Measurements from ENCODE around the gene EXOC6B. TPM values are rescaled to one million over a fixed set of nuclear protein-coding genes. Genes with fewer than 3 reads are reported as not detected.

The EXOC6B gene
- total RNA-seq, 4 donors from 2014 or later, result 21.0 to 57.7 (median 36.1) TPM

DNA sequence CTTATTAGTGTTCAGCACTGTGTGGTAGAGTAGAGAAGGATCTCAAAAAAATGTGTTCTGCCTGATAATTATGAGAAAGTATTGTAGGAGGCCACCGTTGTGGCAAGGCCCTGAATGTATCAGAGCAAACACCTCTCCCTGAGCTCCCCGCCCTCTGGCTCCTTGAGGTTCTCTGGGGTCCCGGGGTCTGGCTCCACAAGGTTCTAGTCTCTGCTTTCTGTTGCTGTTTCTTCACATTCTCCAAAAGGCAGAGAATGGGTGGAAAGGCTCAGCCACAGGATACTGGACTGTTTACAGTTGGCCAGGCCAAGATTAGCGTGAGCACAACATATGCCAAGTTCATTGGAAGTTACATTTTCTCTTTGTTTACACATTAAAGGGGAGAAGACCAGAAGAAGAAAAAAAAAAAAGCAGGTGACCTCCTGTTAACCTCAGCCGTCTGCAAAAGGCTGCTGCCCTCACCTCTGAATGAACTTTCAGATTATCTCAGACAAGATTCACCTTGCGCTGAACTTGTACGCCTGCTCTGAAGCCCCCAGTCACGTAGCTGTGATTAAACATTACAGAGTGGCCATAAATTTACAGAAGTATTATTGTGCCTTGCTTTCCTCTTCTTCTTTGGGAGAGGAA lies 621.6 kb downstream of the EXOC6B start:
- Histone ChIP-seq H3K27me3 (no peaks in the 10 kb centered on the region), H3K27ac (peak overlapping the region in 2 of 4 donors; percentile 7 to 70), H3K4me1 (peaks cover 0 to 35% (median 13%) of the 10 kb centered on the region in 3 donors), H3K4me3 (no peak overlapping the region), H3K36me3 (no peaks in the 10 kb centered on the region), H3K9me3 (no peaks in the 10 kb centered on the region)
- intact Hi-C loops (cut with DNase I), result no loop called here
- WGBS, 2 donors, result 31 to 51% methylated on average over 6 to 8 of the region's 8 CpGs
- TF ChIP-seq, protein P1, sequence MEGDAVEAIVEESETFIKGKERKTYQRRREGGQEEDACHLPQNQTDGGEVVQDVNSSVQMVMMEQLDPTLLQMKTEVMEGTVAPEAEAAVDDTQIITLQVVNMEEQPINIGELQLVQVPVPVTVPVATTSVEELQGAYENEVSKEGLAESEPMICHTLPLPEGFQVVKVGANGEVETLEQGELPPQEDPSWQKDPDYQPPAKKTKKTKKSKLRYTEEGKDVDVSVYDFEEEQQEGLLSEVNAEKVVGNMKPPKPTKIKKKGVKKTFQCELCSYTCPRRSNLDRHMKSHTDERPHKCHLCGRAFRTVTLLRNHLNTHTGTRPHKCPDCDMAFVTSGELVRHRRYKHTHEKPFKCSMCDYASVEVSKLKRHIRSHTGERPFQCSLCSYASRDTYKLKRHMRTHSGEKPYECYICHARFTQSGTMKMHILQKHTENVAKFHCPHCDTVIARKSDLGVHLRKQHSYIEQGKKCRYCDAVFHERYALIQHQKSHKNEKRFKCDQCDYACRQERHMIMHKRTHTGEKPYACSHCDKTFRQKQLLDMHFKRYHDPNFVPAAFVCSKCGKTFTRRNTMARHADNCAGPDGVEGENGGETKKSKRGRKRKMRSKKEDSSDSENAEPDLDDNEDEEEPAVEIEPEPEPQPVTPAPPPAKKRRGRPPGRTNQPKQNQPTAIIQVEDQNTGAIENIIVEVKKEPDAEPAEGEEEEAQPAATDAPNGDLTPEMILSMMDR (IDR thresholded peaks at IDR 0.05), result no peak
- no peak for TF ChIP-seq POLR2A (IDR thresholded peaks at IDR 0.05)
- DNase-seq, result no peak

DNA sequence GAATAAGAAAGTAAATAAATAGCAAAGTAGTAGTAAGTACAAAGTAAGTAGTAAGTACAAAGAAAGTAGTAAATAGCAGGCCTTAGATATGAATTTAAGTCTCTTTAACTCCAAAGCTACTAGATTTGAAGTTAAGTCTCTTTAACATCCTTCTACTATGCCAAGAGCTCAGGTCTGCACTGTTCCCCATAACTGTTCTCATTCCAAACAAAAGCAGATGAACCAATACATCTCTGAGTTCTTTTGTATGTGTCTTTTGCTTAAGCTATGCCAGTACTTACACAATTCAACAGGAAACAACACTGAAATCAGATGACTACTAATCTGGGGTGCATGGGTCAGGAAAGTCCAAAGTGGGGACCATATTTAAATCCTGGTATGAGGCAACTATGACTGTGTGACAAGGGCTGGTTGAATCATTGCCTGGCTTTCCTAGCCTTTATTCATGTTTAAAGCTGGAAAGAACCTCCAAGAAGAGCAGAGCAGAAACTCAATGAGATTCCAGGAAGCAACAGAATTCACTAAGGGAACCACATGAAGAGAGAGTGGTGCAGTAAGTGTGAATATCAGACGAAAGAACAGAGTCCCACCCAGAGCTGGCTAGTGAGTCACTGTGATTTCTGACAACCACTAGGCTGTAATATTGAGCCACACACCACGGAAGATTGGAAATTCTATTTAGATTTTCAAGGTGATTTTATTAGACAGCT lies 627.1 kb downstream of the EXOC6B start:
- Histone ChIP-seq H3K4me3 (no peak overlapping the region), H3K9me3 (no peaks in the 10 kb centered on the region), H3K27ac (peak overlapping the region in 3 of 4 donors; percentile 14 to 72 (median 24)), H3K4me1 (peaks cover 0 to 29% (median under 1%) of the 10 kb centered on the region in 3 donors), H3K36me3 (no peaks in the 10 kb centered on the region), H3K27me3 (no peaks in the 10 kb centered on the region)
- intact Hi-C loops (cut with DNase I), result no loop called here
- TF ChIP-seq POLR2A (IDR thresholded peaks at IDR 0.05), result no peak
- TF ChIP-seq, protein P1 (IDR thresholded peaks at IDR 0.05), result peak in 2 of 6 experiments; percentile 9 to 46
- DNase-seq, result no peak
- 9 to 58% methylated on average over 2 of the region's 2 CpGs for WGBS, 2 donors

DNA sequence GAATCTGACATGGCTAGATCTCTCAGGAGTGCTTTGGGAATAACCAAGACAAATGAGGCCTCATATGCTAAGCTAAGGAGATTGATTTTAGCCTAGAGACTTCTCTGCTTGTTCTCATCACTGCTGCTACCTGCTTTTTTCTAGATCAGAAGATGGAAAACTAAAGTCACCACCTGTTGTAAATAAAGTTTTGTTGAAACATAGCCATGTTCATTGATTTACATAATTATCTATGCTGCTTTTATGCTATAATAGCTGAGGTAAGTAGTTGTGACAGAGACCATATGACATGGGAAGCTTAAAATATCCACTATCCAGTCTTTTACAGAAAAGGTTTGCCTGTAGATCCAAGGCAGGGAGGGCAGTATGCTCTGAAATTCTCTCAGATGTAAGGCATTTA lies 632.1 kb downstream of the EXOC6B start:
- no peak for TF ChIP-seq POLR2A (IDR thresholded peaks at IDR 0.05)
- Histone ChIP-seq H3K36me3 (no peaks in the 10 kb centered on the region), H3K9me3 (no peaks in the 10 kb centered on the region), H3K27me3 (no peaks in the 10 kb centered on the region), H3K4me1 (peaks cover 0 to 12% (median 0%) of the 10 kb centered on the region in 3 donors), H3K27ac (no peak overlapping the region), H3K4me3 (no peak overlapping the region)
- no peak for DNase-seq
- intact Hi-C loops (cut with DNase I), result no loop called here

DNA sequence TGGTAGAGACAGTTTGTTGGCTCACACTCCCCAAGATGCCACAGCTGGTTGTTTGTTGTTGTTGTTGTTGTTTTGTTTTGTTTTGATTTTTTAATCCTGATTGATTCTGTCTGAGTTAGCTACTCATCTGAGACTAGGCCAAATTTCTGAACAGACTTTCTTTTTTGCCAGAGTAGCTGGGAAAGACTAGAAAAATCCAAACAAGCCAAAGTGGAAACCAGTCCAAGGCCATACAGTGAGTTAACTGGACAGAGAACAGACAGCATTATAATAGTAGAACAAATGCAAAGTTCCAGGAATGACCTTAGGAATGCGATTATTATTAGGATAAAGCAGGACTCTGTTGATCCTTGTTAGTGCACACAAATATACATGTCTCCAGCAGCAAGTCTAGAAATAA lies 634.4 kb downstream of the EXOC6B start:
- no peak for DNase-seq
- H3K4me3 ChIP-seq, result no peak overlapping the region
- H3K4me1 ChIP-seq, result no peaks in the 10 kb centered on the region
- no peaks in the 10 kb centered on the region for H3K27me3 ChIP-seq
- 79 to 80% methylated on average over 1 of the region's 1 CpG for WGBS, 2 donors
- H3K9me3 ChIP-seq, result peaks cover 0 to 8% (median 0%) of the 10 kb centered on the region in 3 donors
- H3K27ac ChIP-seq, result no peak overlapping the region
- peaks cover 0 to 14% (median 0%) of the 10 kb centered on the region in 3 donors for H3K36me3 ChIP-seq
- TF ChIP-seq, protein P1 (IDR thresholded peaks at IDR 0.05), result no peak
- no peak for TF ChIP-seq POLR2A (IDR thresholded peaks at IDR 0.05)
- intact Hi-C loops (cut with DNase I), result no loop called here

DNA sequence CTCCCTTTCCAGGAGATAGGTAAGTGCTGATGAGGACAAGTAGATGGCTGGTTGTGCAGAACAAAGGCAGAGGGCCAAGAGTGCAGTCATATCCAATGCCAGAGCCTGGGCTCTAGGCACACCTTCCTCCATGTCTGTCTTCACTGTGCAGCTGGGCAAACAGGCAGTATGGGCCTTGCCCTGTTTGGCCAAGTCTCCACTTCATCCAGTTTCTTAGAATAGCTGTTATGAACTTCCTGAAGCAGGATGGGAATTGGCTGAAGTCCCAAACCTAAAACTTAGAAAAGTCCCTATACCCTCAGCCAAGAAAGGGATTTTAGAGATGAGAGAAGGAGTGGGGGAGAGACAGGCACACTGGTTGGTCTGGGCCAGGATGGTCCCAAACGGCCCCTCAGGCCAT lies 640.6 kb downstream of the EXOC6B start:
- TF ChIP-seq, protein P1 (IDR thresholded peaks at IDR 0.05), result no peak
- TF ChIP-seq POLR2A (IDR thresholded peaks at IDR 0.05), result no peak
- H3K27me3 ChIP-seq, result no peaks in the 10 kb centered on the region
- peaks cover 0 to 14% (median 0%) of the 10 kb centered on the region in 3 donors for H3K36me3 ChIP-seq
- peaks cover 0 to 8% (median 0%) of the 10 kb centered on the region in 3 donors for H3K9me3 ChIP-seq
- 0 to 29% methylated on average over 1 of the region's 1 CpG for WGBS, 2 donors
- no peak for DNase-seq
- intact Hi-C loops (cut with DNase I), result no loop called here
- H3K27ac ChIP-seq, result no peak overlapping the region
- peaks cover 6 to 39% (median 19%) of the 10 kb centered on the region in 3 donors for H3K4me1 ChIP-seq
- H3K4me3 ChIP-seq, result no peak overlapping the region

All from esophagus squamous epithelium (tissue), 5 donors.